A673 (cell line): ENCODE results near the gene SIRPA.

Source experiments
- EZH2 ChIP-seq: fragments of 200-600 bp; sonication (generic); IDR thresholded peaks from 2 replicates; pipeline ENCODE4 v1.6.1; 2017; ENCODE audit warnings: borderline replicate concordance, low read depth, mild to moderate bottlenecking, mixed read lengths, antibody characterized with exemption, low read length; ENCODE audit not compliant: poor library complexity, severe bottlenecking
- TF ChIP-seq, protein P1 (sequence below): fragments of 300-800, 200-600 bp; sonication (generic); conservative IDR thresholded peaks from 2 replicates; pipeline ENCODE4 v1.5.1; 2017; ENCODE audit warnings: low read depth, mild to moderate bottlenecking, antibody characterized with exemption, low read length, moderate library complexity, mixed read lengths

DNA sequence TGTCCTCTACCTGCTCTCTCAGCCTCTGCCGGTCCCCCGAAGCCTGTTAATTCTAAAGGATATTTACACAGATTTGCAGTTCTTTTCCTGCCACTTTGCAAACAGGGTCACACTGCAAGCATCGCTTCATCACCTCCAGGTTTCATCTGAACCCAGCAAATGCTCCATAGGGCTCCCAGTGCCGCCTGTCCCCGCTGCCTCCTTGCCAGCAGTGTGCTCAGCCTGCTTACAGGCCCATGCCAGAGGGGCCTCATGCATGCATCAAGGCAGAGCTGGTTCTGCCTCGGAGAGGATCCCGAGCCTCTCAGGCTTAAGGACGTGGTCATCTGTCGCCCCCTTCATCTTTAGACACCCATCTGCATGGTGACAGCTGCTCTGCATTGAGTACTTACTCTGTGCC lies 10.5 kb downstream of the SIRPA start:
- TF ChIP-seq, protein P1, sequence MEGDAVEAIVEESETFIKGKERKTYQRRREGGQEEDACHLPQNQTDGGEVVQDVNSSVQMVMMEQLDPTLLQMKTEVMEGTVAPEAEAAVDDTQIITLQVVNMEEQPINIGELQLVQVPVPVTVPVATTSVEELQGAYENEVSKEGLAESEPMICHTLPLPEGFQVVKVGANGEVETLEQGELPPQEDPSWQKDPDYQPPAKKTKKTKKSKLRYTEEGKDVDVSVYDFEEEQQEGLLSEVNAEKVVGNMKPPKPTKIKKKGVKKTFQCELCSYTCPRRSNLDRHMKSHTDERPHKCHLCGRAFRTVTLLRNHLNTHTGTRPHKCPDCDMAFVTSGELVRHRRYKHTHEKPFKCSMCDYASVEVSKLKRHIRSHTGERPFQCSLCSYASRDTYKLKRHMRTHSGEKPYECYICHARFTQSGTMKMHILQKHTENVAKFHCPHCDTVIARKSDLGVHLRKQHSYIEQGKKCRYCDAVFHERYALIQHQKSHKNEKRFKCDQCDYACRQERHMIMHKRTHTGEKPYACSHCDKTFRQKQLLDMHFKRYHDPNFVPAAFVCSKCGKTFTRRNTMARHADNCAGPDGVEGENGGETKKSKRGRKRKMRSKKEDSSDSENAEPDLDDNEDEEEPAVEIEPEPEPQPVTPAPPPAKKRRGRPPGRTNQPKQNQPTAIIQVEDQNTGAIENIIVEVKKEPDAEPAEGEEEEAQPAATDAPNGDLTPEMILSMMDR = no peak
- TF ChIP-seq EZH2 = no peak
